ENCODE measurements around the gene TERB1.
"Not testable (repeated sequence)": the region's sequence is repeated elsewhere in the genome, so short reads cannot be mapped to it uniquely, and the experiment has no call there.

The TERB1 gene

GRCh38 chr16:66802159-66802558 lies 775 bp upstream of the TERB1 start:
- no peak overlapping the region for H3K4me3 ChIP-seq (replicated peaks; ENCODE audit: low read depth, low read length)
- TF ChIP-seq CTCF (IDR thresholded peaks at IDR 0.05; ENCODE audit: low read length, missing control alignments) = no peak
- no peak for DNase-seq (ENCODE audit: low read depth)

- no peak for TF ChIP-seq CTCF (IDR thresholded peaks at IDR 0.05; ENCODE audit: low read length, missing control alignments)
- no peak overlapping the region for H3K4me3 ChIP-seq (replicated peaks; ENCODE audit: low read depth, low read length)
- DNase-seq (ENCODE audit: low read depth) = no peak
Measured at GRCh38 chr16:66800856-66801255, 528 bp downstream of the TERB1 start.

- peak; percentile 18 for DNase-seq (ENCODE audit: low read depth)
- TF ChIP-seq CTCF (IDR thresholded peaks at IDR 0.05; ENCODE audit: low read length, missing control alignments) = no peak
- no peak overlapping the region for H3K4me3 ChIP-seq (replicated peaks; ENCODE audit: low read depth, low read length)
Measured at GRCh38 chr16:66798161-66798560, 3.2 kb downstream of the TERB1 start.

- not testable (repeated sequence) for DNase-seq (ENCODE audit: low read depth); H3K4me3 ChIP-seq (replicated peaks; ENCODE audit: low read depth, low read length)
Measured at GRCh38 chr16:66793984-66794383, 7.4 kb downstream of the TERB1 start.

GRCh38 chr16:66790130-66790733 lies 11.2 kb downstream of the TERB1 start:
- TF ChIP-seq CTCF (IDR thresholded peaks at IDR 0.05; ENCODE audit: low read length, missing control alignments) = no peak
- DNase-seq (ENCODE audit: low read depth) = no peak
- H3K4me3 ChIP-seq (replicated peaks; ENCODE audit: low read depth, low read length) = no peak overlapping the region

- DNase-seq (ENCODE audit: low read depth) = no peak
- TF ChIP-seq CTCF (IDR thresholded peaks at IDR 0.05; ENCODE audit: low read length, missing control alignments) = no peak
Measured at GRCh38 chr16:66787427-66787826, 14.0 kb downstream of the TERB1 start.

GRCh38 chr16:66786551-66786950 lies 14.8 kb downstream of the TERB1 start:
- no peak for DNase-seq (ENCODE audit: low read depth)
- no peak overlapping the region for H3K4me3 ChIP-seq (replicated peaks; ENCODE audit: low read depth, low read length)
- TF ChIP-seq CTCF (IDR thresholded peaks at IDR 0.05; ENCODE audit: low read length, missing control alignments) = no peak

More at GRCh38 chr16:66787427-66787826, 14.0 kb downstream of the TERB1 start:
- H3K4me3 ChIP-seq (replicated peaks; ENCODE audit: low read depth, low read length) = no peak overlapping the region

All from fibroblast of pulmonary artery (primary cell).